GM18519 (cell line): ENCODE results near the gene RAD51B.
"Not testable (repeated sequence)": the region's sequence is repeated elsewhere in the genome, so short reads cannot be mapped to it uniquely, and the experiment has no call there.

Source experiments
- ATAC-seq: cut with Tn5 transposase; IDR thresholded peaks from one replicate; pipeline ENCODE4 v1.9.1; 2021; ENCODE audit warnings: mild to moderate bottlenecking, moderate library complexity; ENCODE audit not compliant: unreplicated experiment, low FRiP score

RAD51B gene

DNA sequence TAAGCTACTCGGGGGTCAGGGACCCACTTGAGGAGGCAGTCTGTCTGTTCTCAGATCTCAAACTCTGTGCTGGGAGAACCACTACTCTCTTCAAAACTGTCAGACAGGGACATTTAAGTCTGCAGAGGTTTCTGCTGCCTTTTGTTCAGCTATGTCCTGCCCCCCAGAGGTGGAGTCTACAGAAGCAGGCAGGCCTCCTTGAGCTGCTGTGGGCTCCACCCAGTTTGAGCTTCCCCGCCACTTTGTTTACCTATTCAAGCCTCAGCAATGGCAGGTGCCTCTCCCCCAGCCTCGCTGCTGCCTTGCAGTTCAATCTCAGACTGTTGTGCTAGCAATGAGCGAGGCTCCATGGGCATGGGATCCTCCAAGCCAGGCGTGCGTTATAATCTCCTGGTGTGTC is 614.6 kb downstream of the RAD51B start:
- not testable (repeated sequence) for ATAC-seq

GRCh38 chr14:68435631-68436030 is 616.1 kb downstream of the RAD51B start:
- ATAC-seq = not testable (repeated sequence)

DNA sequence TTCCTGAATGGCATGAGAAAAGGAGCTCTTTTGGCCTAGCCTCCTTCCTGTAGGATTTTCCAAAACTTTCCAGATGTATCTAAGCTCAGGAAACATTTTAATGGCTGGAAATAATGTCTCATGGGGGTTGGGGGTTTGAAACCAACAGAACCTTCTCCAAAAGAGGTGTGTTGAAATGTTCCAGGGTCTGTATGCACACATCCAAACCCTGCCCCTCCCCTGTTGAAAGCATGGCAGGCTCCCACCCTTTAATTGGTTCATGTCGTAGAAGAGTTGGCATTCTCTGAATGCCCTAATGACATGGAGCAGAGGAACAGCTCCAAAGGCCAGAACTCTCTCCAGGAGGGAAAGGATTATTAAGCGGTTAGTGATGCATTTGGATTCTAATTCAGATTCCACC is 620.1 kb downstream of the RAD51B start:
- no peak for ATAC-seq

DNA sequence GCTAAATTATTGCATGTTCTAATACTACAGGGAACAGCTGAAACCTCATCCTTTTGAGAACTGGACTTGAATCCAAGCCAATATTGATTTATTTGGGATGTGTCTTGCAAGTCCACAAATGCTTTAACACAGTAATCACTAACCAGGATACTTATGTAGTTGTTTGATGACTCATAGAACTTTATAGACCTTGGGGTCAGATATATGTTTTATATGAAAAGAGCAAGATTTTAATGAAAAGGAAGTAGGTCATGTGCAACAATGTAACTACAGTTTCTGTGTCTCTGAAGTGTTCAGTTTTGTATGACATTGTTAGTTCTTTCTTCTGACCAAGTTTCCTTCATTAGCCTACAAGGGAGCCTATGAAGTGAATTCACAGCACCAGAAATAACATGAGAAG is 621.2 kb downstream of the RAD51B start:
- ATAC-seq = no peak

DNA sequence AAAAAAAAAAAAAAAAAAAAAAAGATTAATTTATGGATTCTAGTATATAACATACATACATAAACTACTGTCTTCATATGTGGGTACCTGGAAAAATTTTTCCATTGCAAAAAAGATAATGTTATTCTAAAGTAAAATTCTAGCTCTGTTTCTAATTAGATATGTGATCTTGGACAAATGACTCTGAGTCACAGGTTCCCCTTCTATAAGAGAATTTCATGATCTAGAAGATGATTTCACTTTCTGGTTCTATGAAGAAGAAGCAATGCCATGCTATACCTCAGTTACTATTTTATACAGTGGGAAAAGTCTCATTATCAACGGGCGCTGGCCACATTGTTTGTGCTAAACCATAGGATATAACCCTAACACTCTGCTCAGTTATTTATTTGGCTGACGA is 622.0 kb downstream of the RAD51B start:
- ATAC-seq = no peak

- ATAC-seq = no peak
Observed at GRCh38 chr14:68442828-68443629, 623.5 kb downstream of the RAD51B start.

DNA sequence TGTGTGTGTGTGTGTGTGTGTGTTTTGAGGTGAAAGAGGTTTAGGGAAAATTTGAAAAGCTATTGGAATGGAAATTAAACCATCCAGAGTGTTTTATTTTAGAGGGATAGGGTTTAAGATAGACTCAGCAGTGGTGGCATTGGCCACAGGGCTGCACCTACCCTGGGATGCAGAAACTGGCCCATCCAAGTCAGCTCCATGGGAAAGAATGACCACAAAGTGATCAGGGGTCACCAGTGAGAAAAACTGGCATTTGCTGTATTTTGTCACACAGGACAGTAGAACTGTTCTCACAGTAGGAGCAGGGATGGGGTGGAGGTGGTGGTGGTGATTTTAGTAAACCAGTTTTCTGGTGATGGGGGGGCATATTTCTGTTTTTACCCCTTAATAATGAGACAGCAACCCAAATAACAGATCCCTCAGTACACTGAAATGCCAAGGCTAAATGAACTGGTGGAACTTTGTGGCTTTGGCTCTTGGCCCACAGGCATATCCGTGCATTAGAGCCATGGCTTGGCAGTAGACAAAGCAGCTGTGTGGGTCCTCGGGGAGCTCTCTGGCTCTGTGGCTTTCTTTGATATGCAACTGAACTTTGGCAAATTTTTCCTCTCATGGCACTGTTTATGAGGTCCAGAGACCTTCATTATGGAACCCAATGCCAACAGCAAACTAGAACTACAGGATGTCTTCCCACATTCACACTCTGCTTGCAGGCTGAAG is 625.0 kb downstream of the RAD51B start:
- ATAC-seq = no peak

GRCh38 chr14:68446243-68447040 is 626.9 kb downstream of the RAD51B start:
- no peak for ATAC-seq

DNA sequence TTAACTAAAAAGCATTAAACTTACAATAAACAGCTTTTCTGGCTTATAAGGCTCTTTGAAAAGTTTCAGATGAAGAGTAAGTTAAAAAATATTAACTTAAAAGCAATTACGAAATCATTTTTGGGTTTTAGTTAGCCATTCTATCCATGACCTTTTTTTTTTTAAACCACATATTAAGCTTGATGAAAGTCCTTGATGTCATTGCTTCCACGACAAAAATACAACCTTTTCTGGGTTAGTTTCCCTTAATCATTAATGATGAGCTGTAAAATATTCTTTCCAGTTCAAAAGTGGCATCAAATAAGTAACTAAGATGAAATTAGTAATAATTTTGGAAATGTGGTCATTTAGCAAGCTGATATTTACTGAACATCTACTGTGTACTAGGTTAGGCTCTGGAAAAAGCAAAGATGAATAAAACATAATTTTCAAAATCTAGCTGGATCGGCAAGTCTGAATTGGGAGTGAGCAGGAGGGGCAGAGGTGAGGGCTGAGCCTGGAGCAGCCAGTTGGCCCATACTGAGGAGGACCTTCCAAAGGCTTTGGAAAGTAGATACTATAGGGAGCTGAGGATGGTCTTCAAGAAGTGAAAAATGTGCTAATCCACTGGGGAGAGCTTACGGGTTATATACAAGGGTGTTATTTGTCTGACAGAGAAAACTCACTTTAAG is 628.1 kb downstream of the RAD51B start:
- ATAC-seq = no peak

GRCh38 chr14:68448252-68448902 is 628.8 kb downstream of the RAD51B start:
- no peak for ATAC-seq

DNA sequence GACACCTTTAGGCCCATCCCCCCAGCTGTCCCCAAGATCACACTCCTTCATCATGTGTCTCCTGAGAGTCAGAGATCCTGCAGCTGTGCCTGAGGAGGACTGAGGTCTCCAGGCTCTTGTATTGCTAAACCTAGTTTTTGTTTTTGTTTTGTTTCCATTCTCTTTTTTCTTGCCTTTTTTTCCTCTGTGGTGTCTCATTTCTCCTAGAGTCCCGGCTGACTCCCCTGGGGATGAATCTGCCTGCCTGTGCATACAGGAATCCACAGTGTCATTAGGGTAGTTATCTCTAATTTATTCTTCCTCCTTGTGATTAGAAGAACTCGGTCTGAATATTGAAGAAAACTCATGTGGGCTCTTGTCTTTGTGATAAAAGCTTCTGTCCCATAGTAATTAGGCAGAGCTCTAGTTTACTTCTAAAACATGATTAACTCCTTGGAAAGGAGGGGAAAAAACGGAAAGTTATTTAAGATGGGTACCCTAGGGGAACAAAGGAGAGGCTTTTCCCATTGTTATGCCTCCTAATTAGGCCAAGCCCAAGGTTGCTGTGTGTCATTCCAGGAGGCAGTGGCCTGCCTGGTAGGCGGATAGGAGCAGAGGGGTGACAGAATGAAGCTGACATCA is 630.1 kb downstream of the RAD51B start:
- no peak for ATAC-seq

GRCh38 chr14:68450391-68451120 is 631.0 kb downstream of the RAD51B start:
- ATAC-seq = no peak

DNA sequence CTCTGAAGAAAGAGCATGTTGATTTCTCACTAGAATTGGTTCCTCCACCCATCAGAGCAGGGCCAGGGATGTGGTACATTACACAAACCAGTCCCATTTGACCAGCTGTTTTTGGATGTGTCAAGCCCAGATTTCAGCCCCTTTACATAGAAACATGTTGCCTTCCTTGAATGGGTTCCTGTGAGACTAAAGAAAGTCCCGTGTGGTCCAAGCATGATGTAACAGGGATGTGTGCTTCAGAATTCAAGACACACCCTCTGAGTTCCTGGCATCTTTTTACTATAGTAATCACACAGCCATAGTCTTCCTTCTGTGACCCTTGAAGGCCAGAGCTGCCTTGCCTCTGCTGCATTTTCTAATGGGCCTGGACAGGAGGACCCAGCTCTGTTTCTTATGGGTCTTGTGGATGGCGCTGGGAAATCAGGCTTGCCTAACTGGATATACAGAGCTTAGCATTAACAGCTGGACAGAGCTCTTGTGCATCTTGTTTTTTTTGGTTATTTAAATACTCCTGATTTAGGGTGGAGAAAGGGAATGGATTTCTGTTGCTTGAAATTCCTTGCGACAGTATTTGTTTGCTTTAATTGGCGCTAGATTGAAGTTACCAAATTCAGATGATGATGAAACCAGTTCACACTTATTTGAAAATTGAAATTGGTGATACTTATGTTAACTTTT is 632.3 kb downstream of the RAD51B start:
- ATAC-seq = no peak

- ATAC-seq = no peak
Observed at GRCh38 chr14:68458253-68458652, 638.7 kb downstream of the RAD51B start.

DNA sequence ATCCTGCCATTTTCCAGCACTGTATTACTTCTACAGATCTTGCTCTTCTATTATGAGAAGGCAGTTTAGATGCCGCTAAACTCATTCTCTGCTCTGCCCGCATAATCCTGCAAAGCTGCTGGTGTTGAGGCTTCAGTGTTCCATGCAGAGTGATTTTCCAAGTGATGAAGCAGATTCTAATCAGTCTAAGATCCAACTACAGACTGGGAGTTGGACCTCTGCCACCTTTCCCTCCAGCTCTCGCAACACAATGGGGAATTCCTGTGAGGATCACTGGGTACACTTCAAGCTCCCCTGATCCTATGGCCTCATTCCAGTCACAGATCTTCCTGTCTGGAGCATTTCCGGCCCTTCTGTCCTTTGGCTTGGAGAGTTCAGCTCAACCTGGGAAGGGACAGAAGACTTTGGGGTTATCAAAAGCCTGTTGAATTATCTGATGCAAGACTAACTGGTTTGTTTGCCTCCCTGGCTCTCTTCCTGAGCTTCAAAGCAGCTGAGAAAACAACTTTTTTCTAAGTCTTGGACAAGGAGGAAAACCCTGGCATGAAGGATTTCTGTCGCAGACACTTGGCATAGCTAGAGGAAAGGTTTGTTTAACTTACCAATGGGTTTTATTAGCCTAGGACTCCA is 639.4 kb downstream of the RAD51B start:
- no peak for ATAC-seq

GRCh38 chr14:68459480-68460136 is 640.0 kb downstream of the RAD51B start:
- ATAC-seq = no peak

- no peak for ATAC-seq
Observed at GRCh38 chr14:68460541-68460940, 641.0 kb downstream of the RAD51B start.
